GM19023 (cell line): ENCODE measurements around the gene PCBP4.
"Not testable (repeated sequence)": the region's sequence is repeated elsewhere in the genome, so short reads cannot be mapped to it uniquely, and the experiment has no call there.

Experiments
- ATAC-seq: cut with Tn5 transposase; IDR thresholded peaks from one replicate; pipeline ENCODE4 v1.9.1; 2021; ENCODE audit warnings: mild to moderate bottlenecking, moderate library complexity; ENCODE audit not compliant: unreplicated experiment

PCBP4 gene

DNA sequence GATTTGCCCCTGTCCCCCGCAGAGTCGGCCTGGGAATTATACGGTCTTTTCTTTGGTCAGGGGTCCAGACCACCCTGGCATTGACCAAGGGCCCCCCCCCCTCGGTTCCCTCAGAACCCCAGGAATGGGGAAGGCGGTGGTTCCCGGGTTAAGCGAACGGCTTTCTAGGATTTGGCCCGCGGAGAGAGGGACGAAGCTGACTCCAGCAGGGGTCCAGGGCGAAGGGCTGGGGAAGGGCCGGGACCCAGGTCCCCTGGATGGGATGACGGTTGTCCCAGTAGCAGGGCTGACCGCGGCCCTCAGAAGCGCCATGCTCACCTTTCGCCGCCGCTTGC, 25.8 kb downstream of the PCBP4 start:
- ATAC-seq, result no peak

DNA sequence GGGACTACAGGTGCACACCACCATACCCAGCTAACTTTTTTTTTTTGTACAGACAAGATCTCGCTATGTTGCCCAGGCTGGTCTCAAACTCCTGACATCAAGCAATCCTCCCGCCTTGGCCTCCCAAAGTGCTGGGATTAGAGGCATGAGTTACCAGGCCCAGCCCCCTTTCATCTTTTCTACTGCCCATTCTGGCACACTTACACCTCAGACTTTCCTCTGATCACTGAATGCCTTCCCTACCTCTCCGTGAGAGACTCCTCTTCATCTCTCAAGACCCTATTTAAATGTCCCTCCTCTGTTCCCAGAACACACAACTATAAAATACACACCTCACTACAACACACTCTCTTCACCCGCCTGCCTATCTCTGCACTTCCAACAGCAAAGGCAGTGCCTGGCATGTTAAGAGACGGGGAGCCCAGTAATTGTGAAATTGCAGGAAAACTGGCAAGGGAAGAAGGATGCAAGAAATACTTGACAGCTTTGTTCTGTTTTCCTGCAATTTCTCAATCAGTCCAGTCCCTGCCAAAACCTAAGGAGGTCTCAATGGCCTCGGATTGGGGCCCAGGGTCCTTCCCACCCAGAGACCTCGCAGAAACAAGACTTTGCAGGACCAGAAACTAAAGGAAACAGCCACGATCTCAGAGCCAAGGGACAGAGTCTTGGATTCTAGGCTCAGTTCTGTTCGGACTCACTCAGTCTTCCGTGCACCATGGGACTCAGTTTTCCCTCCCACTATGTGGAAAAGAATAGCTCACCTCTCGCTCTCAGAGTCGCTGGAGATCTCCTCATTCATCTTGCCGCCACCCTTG, 26.4 kb downstream of the PCBP4 start:
- ATAC-seq, result no peak

DNA sequence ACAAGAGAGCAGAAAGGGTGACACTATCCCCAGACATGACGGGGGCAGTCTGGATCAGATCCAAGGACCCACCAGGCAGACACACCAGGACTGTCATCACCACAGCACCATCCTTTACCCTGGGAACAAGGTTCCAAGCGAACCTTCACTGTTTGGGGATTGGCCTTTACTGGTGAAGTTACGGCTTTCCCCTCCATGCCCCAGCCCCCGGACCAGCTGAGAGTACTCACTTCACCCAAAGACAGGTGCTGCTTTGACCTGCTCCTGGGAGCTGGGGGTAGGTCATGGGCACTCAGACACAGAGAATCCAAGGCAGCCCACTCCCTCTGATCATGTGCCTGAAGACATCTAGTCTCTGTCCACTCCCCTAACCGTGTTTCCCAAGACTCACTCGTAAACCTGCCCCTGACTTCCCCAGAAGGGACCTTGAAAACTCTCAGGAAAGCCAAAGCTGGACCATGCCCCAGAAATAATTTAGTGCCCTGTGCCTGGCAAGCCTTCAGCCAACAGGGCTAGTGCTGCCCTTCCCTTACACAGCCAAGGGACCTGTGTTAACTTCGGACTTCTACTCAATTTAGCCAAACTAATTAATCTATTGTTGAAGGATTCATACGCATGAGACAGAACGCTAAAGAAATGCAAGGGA, 28.4 kb downstream of the PCBP4 start:
- ATAC-seq, result no peak

DNA sequence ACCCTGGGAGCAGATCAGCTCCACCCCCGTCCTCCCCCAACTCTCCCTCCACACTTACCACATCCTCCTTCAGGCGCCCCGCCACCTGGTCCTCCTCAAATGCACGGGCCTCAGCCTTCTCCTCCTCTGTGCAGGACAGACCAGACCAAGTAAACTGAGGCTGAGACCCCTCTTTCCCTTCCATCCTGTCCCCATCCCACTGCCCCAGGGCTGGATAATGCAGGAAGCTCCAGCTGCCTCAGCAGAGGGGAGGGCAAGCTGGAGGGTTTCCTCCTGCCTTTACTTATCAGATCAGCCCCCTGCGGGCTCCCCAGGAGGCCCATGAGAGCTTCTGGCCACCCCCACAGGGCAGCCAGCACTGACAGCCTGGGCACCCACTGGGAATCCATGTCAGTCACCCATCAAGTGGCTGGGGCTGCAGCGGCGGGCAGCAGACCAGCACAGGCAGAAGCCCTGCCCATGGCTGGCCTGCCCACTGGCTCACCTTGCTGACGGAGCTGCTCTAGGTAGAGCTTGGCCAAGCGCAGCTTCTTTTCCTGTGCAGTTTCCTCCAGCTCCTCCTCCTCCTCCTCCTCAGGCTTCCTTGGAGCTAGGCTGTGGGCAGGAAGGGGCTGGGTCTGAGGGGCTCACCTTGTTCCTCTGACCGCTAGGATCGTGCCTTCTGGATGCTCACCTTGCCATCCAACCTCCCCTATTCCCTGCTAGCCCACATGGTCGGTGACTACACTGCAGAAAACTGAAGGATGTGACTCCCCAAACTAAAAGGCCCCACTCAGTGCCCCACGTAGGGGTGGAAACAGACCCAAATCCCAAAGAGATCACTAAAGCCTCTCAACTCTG, 29.4 kb downstream of the PCBP4 start:
- no peak for ATAC-seq

DNA sequence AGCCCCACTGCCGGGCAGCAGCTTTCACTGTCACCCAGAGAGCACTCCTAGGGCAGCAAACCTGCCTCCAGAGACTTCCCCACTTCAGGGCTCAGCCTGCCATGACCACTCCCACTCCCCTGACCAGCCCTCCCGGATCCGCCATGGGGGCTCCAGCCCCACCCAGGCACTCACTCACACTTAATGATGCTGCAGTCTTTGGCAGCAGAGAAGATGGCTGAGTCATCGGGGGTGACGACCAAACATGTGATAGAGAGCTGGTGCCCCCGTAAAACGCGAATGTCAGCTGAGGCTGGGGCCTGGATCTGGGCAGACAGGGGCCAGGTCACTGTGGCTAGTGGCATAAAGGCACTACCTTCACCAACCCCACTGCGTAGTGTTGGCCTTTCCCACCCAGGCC, 30.2 kb downstream of the PCBP4 start:
- no peak for ATAC-seq

DNA sequence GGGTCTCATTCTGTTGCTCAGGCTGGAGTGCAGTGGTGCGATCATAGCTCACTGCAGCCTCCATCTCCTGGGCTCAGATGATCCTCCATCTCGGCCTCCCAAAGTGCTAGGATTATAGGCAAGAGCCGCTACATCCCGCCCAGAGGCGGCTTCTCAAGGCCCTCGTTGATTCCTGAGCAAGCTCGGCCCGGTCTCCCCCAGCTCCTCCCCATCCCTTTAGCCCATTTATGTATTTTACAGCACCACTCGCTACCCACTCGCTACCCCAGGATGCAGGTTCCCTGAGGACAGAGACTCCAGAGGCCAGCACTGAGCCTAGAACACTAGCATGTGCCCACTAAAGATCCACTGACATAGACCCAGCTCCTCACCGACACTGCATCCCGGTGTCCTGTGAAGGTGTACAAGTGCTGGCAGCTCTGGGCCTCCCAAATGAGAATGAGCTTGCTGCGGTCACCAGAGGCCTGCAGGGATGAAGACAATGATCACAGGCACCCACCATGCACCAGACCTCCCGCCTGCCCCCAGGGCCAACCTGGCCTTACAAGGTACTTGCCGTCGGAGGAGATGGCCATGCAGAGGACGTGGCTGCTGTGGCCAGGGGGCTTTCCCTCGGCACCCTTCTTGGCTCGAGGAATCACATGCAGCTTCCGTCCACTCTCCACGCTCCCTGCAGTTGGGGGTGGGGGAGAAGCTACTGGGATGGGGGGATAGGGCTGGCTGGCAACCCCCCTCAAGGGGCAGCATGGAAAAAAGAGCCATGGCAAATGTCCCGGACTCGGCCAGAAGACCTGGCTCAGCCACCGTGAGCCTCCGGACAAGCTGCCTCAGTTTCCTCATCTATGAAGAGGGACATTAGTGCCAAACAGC, 31.1 kb downstream of the PCBP4 start:
- ATAC-seq, result no peak

DNA sequence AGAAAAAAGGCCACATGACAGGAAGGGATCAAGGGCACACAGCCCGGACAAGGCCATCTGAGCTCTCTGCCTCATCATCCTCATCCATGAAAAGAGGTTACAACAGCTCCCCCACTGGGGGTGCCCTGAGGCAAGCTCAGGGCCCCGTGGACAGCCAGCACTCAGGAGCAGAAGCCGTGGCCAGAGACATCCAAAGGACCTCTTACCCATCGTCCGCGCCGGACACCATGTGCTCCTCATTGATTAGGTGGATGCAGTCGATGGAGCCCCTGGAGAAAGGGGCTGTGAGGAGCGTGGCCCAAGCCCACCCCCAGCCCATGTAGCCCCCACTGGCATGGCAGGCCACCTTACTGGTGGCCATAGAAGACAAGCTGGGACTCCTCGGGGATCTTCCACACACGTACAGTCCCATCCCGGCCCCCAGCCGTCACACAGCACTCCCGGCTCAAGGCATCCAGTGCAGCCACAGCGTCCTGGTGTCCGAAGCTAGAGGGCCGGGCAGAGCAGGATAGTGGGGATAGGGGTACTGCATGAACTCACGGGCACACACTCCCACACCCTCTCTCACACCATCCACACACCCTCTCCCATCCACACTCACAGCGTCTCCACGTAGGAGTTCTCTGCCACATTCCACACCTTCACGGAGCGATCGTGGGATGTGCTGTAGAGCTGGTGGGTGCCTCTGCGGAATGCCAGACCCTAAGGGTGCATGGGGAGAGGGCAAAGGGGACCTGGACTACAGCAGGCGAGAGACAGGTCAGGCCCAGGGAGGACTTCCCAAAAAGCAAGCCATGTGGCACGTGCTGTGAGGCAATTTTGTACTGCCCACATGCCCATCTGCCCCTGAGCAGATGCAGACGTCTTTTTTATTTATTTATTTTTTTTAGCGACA, 32.0 kb downstream of the PCBP4 start:
- no peak for ATAC-seq

DNA sequence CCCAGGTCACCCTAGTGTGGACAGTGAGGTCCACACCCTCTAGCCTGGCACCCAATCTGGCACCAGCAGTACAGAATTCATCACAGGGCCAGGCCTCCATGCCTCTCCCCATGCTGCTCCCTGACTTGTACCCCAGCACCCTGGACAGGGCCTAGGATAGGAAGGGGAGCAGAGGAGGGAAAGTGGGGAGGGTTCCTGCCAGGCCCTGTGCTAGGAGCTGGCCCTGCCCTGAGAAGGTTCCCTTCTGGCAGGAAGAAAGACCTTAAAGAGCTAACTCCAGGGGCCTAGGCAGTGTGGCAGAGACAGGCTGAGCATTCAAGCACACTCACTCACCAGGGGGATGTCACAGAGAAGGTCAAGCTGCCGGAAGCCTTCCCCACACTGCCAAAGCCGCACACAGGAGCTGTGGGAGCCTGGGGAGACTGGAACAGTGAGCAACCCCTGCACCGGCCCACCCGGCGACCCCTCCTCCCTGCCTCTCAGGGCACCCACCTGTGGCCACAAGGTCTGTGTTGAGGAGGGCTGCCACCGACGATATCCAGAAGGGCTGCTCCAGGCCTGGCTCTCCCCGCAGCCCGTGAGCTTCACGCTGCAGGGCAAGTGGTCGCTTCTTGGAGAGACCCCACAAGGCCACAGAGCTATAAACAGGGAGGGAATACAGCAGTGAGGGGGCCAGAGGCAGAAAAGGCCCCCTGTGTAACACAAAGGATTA, 33.0 kb downstream of the PCBP4 start:
- ATAC-seq, result no peak

DNA sequence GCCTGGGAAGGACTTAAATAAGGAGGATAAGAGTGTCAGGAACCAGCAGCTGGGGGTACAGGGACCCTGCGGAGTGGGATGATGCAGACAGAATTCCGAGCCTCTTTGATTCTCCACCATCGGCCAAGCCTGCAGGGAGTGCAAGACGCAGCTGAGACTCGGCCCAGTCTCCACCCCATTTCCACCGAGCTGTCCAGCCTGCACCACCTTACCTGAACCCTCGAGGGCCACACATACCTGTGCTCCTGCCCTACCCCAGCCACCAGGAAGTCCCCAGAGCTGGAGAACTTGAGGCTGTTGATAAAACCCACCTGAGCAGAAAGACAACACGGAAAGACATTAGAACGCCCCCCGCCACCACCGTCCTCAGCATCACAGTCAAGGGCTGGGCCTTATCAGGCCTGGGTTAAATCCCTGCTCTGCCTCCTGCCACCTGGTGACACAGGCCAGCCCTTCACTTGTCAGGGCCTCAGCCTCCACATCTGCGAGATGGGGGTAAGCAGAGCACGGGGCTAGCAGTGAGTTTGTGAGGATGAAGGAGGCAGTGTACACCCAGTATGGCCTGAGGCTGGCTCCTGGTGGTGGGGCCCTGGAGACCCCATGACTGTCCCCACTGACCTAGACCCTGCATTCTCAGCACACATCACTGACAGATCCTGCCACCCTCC, 33.6 kb downstream of the PCBP4 start:
- no peak for ATAC-seq

DNA sequence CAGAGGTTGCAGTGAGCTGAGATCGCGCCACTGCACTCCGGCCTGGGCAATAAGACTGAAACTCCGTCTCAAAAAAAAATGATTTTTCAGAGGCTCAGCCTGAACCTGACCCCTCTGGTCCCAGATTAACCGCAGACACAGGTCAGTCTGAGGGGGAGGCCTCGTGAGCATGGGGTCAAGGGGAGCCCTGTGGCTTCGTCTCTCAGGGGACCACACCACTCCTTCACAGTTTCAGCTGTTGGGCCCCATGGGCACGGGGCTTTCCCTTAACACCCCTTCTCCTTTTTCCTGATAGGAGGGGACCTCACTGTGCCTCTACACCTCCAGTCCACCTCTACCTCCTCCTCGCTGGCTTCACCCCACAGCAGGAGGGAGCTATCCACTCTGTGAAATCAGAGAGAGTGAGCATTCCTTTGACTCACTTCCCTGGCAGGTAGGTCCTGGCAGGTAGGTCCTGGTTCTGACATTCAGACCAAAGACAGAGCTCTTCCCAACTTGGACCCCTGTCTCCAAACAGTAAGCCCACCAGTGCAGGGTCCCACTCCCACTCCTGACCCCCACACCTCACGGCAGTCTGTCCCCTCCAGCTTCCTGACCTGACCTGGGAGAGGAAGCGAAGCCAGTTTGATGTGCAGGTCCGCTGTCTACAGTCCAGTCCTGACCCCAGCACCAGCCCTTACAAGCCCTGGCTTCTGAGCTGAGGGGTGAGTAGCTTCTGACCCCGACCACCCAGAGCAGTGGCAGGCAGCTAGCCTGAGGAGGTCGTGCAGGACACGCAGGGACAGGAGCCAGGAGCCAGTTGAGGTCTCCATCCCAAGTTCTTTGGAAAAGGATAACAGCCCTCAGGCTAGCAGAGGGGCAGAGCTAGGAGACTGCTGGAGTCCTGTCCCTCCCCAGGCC, 34.5 kb downstream of the PCBP4 start:
- no peak for ATAC-seq

DNA sequence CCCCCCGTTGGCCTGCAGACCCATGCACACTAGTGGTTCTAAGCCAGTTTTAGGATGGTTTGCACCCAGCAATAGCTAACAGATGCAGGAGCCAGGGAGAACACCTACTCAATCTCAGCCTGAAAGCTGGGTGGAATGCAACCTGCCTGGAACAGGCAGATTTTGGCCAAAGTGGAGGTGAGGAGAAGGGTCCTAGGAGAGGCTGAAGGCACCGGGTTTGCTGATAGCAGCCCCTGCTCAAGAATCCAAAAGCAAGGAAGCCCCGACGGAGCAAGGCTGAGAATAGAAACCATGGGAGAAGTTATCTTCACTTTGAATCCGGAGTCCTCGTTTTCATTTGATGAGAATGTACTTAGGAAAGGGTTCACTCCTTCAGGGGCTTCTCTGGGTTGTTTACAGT, 35.5 kb downstream of the PCBP4 start:
- no peak for ATAC-seq

DNA sequence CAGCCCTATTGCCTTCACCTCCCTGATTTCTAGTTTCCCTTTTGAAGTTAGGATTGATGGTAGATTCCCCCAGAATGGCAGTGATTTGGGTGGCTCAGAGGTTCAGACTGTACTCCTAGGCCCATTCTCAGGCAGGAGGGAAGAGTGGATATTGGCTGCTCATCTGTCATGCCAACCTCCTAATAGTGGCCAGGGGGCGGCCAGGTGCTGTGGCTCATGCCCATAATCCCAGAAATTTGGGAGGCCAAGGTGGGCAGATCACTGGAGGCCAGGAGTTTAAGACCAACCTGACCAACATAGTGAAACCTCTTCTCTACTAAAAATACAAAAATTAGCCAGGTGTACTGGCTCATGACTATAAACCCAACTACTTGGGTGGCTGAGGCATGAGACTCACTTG, 36.8 kb downstream of the PCBP4 start:
- no peak for ATAC-seq

DNA sequence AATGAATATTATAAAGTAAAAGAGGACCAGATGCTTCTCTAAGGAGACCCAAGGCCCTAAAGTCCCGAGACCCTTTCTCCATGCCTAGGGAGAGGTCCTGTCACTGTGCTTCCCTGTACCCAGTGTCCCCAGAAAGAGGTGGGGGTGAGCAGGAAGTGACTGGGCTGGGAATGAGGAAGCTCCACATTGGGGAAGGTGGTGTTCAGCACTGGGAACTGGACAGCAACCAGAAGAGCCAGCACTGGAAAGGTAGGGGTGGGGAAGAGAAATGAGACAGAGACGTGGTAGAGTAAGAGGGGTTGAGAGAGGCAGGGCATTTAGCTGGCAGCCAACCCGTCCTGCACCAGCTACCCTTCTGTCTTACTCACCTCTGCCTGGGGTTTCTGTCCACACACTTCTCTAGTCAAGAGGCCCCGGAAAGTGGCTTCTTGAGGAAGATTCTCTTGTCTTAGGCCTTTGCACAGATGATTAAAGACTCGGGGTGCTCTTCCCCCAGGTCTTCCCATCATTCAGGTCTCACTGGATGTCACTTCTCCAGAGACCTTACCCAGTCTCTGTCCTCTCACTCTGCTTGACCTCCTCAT, 37.7 kb downstream of the PCBP4 start:
- no peak for ATAC-seq

DNA sequence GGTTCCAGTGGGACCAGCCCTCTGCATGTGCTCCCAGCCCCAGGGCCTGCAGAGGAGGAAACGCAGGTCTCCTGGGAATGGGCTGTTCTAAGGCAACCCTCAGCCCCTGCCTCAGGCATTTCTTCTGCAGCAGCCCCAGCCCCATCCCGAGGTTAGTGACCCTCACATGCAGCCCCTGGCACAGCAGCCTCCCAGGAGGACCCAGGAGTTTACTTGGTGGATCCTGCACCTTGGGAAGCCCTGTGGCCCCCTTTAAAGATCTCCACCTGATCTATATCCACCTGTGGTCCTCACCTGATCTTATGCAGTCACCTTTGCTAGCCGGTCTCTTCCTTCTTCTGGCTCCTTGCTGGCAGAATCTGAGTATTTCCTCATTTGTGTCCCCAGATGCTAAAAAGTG, 38.3 kb downstream of the PCBP4 start:
- not testable (repeated sequence) for ATAC-seq

DNA sequence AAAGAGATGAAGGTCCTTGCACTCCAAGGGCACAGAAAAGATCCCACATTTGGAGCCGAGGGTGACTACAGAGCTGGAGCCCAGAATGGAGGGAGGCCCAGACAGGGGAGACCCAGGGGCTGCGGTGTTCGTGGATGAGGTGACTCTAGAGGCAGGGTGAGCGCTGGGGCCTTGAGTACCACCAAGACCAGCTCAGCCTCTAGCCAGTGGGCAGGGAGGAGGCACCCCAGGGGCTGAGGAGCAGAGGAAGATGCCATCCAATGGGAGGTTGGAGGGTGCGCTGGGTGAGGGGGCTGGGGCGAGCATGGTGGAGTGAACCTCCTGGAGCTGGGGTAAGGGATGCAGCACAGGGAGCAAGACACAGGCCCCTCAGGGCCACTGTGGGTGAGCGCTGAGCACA, 38.8 kb downstream of the PCBP4 start:
- ATAC-seq, result no peak

DNA sequence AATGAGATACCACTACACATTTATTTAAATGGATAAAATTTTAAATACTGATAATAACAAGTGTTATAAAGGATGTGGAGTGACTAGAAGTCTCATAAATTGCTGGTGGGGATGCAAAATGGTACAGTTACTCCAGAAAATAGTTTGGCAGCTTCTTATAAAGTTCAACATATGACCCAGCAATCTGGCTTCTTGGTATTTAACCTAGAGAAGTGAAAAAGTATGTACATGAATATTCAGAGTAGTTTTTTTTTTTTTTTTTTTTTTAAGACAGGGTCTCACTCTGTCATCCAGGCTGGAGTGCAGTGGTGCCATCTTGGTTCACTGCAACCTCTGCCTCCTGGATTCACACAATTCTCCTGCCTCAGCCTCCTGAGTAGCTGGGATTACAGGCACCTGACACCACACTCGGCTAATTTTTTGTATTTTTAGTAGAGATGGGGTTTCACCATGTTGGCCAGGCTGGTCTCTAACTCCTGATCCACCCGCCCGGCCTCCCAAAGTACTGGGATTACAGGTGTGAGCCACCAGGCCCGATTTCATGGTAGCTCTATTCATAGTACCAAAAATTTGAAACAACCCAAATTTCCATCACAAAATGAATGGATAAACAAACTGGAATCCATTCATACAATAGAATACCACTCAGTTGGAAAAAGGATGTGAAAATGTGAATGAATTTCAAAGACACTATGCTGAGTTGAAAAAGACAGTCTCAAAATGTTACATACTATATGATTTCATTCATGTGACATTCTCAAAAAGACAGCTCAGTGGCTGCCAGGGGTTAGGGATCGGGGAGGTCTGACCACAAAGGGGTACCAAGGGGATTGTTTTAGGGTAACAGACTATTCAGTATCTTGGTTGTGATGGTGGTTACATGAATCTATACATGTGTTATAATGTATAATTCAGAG, 39.9 kb downstream of the PCBP4 start:
- ATAC-seq, result no peak
